ENCODE data around the gene SLC38A6. TPM values are rescaled to one million over a fixed set of nuclear protein-coding genes. Genes with fewer than 3 reads are reported as not detected.

Gene SLC38A6
- total and polyA plus RNA-seq, 9 of the 15 experiments (the other 6 are each of a cell fraction or from before 2014, with no cell fraction given), result 9.8 to 40.3 (median 17.6) TPM

DNA sequence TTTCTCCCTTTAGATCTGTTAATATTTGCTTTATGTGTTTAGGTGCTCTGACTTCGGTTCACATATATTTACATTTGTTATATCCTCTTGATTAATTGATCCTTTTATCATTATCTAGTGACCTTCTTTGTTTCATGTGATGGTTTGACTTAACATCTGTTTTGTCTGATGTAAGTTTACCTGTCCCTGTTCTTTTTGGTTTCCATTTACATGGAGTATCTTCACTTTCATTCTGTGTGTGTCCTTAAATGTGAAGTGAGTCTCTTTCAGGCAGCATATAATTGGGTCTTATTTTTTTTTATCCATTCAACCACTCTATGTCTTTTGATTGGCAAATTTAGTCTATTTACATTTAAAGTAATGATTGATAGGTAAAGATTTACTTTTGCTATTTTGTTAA, 24.4 kb upstream of the SLC38A6 start:
- ATAC-seq (no peak), FAIRE-seq (no peak), DNase-seq (ENCODE audit: extremely low read depth in 1 of 4, low spot score in 3 of 4) (no peak)
- Histone ChIP-seq H3K4me1 (replicated peaks in 1 of 2; ENCODE audit: control insufficient read depth in 2 of 2, insufficient read depth in 2 of 2, low read length in 2 of 2) (no peaks in the 10 kb centered on the region), H3K79me2 (ENCODE audit: control insufficient read depth, insufficient read depth, low read length) (no peaks in the 10 kb centered on the region), H4K20me1 (replicated peaks; ENCODE audit: control insufficient read depth, insufficient read depth, low read length) (no peaks in the 10 kb centered on the region), H3K9me1 (ENCODE audit: control insufficient read depth, insufficient read depth, low read length) (no peaks in the 10 kb centered on the region), H3K9me3 (replicated peaks; ENCODE audit: control insufficient read depth, insufficient read depth, low read depth, low read length) (no peaks in the 10 kb centered on the region), H2AFZ (ENCODE audit: low read depth, low read length) (no peak overlapping the region), H3K4me3 (no peak overlapping the region), H3K9ac (ENCODE audit: insufficient read depth in 1 of 2, low read depth in 2 of 2, low read length in 2 of 2) (no peak overlapping the region), H3K27ac (ENCODE audit: extremely low read depth, low read depth, low read length) (no peak overlapping the region), H3K27me3 (ENCODE audit: control insufficient read depth in 2 of 2, insufficient read depth in 2 of 2, low read length in 2 of 2) (no peaks in the 10 kb centered on the region), H3K4me2 (ENCODE audit: insufficient read depth, low read length) (no peak overlapping the region), H3K36me3 (ENCODE audit: control insufficient read depth, insufficient read depth, low read length) (no peaks in the 10 kb centered on the region)
- in situ Hi-C loops (cut with MboI) (no loop called here), intact Hi-C loops (cut with micrococcal nuclease) (no loop called here)
- TF ChIP-seq NFRKB (IDR thresholded peaks at IDR 0.05; ENCODE audit: low read depth) (no peak), KDM5B (IDR thresholded peaks at IDR 0.05; ENCODE audit: insufficient replicate concordance, low read depth, low read length) (no peak), ZNF354B (CRISPR knock-in tag; IDR thresholded peaks at IDR 0.05) (no peak), ZFP36 (IDR thresholded peaks at IDR 0.05; ENCODE audit: low read depth, low read length, partially characterized antibody) (no peak), GABPA (tag; conservative IDR thresholded peaks at IDR 0.05; ENCODE audit: low read depth) (no peak), XRCC4 (IDR thresholded peaks at IDR 0.05; ENCODE audit: extremely low read depth, insufficient read depth, insufficient read length) (no peak)
- TF ChIP-seq, protein P1, sequence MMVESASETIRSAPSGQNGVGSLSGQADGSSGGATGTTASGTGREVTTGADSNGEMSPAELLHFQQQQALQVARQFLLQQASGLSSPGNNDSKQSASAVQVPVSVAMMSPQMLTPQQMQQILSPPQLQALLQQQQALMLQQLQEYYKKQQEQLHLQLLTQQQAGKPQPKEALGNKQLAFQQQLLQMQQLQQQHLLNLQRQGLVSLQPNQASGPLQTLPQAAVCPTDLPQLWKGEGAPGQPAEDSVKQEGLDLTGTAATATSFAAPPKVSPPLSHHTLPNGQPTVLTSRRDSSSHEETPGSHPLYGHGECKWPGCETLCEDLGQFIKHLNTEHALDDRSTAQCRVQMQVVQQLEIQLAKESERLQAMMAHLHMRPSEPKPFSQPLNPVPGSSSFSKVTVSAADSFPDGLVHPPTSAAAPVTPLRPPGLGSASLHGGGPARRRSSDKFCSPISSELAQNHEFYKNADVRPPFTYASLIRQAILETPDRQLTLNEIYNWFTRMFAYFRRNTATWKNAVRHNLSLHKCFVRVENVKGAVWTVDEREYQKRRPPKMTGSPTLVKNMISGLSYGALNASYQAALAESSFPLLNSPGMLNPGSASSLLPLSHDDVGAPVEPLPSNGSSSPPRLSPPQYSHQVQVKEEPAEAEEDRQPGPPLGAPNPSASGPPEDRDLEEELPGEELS (CRISPR knock-in tag; IDR thresholded peaks at IDR 0.05; ENCODE audit: borderline replicate concordance), result no peak
- ChIA-PET POLR2A (no interaction called here), CTCF (ENCODE audit: low intra/inter-chr PET ratio) (no interaction called here)
- WGBS (ENCODE audit: insufficient coverage, low coverage, missing lambda C conversion rate), result 54% methylated on average over 1 of the region's 1 CpG
- no TSS peak for BruUV-seq (replicated peaks)

All from K562 (cell line).